ENCODE data around the gene MACROD2. TPM values are rescaled to one million over a fixed set of nuclear protein-coding genes. Genes with fewer than 3 reads are reported as not detected.

Gene MACROD2
- total and polyA plus RNA-seq, 2 of the 4 experiments (the other 2 are of a cell fraction) = not detected

GRCh38 chr20:14775778-14776177, 780.5 kb downstream of the MACROD2 start:
- no peaks in the 10 kb centered on the region for H3K27me3 ChIP-seq (ENCODE audit: control insufficient read depth, insufficient read depth, low read length)
- H3K4ac ChIP-seq (ENCODE audit: low read depth, low read length) = no peak overlapping the region
- DNase-seq = no peak
- H3K23ac ChIP-seq (ENCODE audit: low read depth, low read length) = no peak overlapping the region
- H3K9ac ChIP-seq (ENCODE audit: low read depth, low read length) = no peak overlapping the region
- H3K56ac ChIP-seq (ENCODE audit: extremely low read depth, insufficient read depth, low read length) = no peak overlapping the region
- in situ Hi-C loops (cut with MboI; ENCODE audit: low sequenced_read_pairs) = no loop called here
- H3K9me1 ChIP-seq (ENCODE audit: insufficient read depth, low read length) = no peaks in the 10 kb centered on the region
- TF ChIP-seq ELK1 (IDR thresholded peaks at IDR 0.05; ENCODE audit: borderline replicate concordance, low read depth, low read length) (no peak), RCOR1 (IDR thresholded peaks at IDR 0.05; ENCODE audit: insufficient replicate concordance, low read length) (no peak), MAZ (IDR thresholded peaks at IDR 0.05; ENCODE audit: borderline replicate concordance, low read depth, low read length) (no peak)
- CTCF ChIA-PET = no interaction called here
- H3K36me3 ChIP-seq (ENCODE audit: control insufficient read depth, insufficient read depth, low read length) = no peaks in the 10 kb centered on the region
- H2BK5ac ChIP-seq (ENCODE audit: low read depth, low read length, poor library complexity, severe bottlenecking) = no peak overlapping the region
- H4K5ac ChIP-seq (ENCODE audit: low read depth, low read length) = no peak overlapping the region
- POLR2A ChIA-PET (ENCODE audit: unreplicated experiment) = no interaction called here
- dilution Hi-C loops (cut with HindIII; ENCODE audit: low sequenced_read_pairs, unreplicated experiment) = no loop called here
- H4K91ac ChIP-seq (ENCODE audit: insufficient read depth, low read depth, low read length) = no peak overlapping the region
- H2AFZ ChIP-seq (replicated peaks; ENCODE audit: low read length, poor library complexity) = no peak overlapping the region
- no peak overlapping the region for H2BK15ac ChIP-seq (ENCODE audit: low read depth, low read length)
- no peak overlapping the region for H3K18ac ChIP-seq (ENCODE audit: low read depth, low read length)
- H4K20me1 ChIP-seq (ENCODE audit: insufficient read depth, low read length) = no peaks in the 10 kb centered on the region
- no peak overlapping the region for H2BK20ac ChIP-seq (ENCODE audit: low read depth, low read length)
- intact Hi-C loops (cut with micrococcal nuclease) = no loop called here
- H2AK5ac ChIP-seq (ENCODE audit: low read depth, low read length) = no peak overlapping the region
- no peaks in the 10 kb centered on the region for H3K79me1 ChIP-seq (ENCODE audit: low read depth in 1 of 2, low read length in 2 of 2)
- H4K8ac ChIP-seq (ENCODE audit: low read depth in 2 of 2, low read length in 2 of 2) = no peak overlapping the region
- H3K4me2 ChIP-seq (ENCODE audit: low read depth, low read length) = no peak overlapping the region
- H3K4me1 ChIP-seq (ENCODE audit: control insufficient read depth, insufficient read depth, low read length) = no peaks in the 10 kb centered on the region
- H3K4me3 ChIP-seq (ENCODE audit: insufficient read depth, low read depth, low read length) = no peak overlapping the region
- H3K14ac ChIP-seq (replicated peaks; ENCODE audit: low read depth, low read length) = no peak overlapping the region
- H2BK120ac ChIP-seq (ENCODE audit: low read depth, low read length) = no peak overlapping the region
- ATAC-seq (ENCODE audit: low read depth) = no peak
- no peak overlapping the region for H3K27ac ChIP-seq (ENCODE audit: insufficient read depth, low read length)
- no TSS peak for BruUV-seq (replicated peaks)
- peaks cover 3% of the 10 kb centered on the region; the same call in 1 of the 2 replicates for H3K9me3 ChIP-seq (ENCODE audit: control insufficient read depth, insufficient read depth, low read length)
- no CpG with 5 or more reads among the region's 2 CpGs for WGBS, 2 experiments (ENCODE audit: extremely low coverage in 2 of 2, insufficient read length in 1 of 2)
- no peak overlapping the region for H2AK9ac ChIP-seq (replicated peaks; ENCODE audit: low read depth, low read length, poor library complexity)

All from IMR-90 (cell line).